HG02840 (cell line): ENCODE measurements around the gene HRK.

Experiments
- ATAC-seq: cut with Tn5 transposase; IDR thresholded peaks from one replicate; pipeline ENCODE4 v1.9.1; 2021; ENCODE audit warnings: mild to moderate bottlenecking, moderate library complexity, moderate number of reproducible peaks; ENCODE audit not compliant: unreplicated experiment, low FRiP score

The HRK gene

DNA sequence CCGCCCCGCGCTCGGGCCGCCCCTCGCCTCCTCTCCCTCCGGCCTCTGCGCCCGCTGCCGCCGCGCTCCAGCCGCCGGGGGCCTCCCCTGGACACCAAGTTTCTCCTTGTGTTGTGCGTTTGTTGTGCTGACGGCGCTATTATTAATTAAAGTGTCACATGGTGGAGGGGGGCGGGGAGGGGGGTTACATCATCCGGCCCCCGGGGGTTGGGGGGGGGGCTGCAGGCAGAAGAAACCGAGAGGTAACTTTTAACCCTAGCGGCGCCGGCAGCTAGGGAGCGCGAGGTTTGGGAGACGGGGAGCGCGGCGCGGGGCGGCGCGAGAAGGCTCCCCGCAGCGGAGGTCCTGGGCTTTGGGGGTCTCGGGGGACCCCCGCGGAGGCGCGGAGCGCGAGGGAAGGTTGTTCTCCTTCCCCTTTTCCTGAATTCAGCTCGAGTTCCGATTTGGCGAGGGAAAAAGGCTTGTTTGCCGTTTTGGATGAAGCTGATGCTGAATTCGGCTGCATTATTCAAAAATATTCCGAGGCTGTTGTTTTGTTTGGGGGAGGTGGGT lies at the start of gene HRK:
HRK (minus strand) TSS at position 117 of the 552 bp plus-strand sequence. CDS start 134 bp downstream, outside the sequence.
- no peak for ATAC-seq

DNA sequence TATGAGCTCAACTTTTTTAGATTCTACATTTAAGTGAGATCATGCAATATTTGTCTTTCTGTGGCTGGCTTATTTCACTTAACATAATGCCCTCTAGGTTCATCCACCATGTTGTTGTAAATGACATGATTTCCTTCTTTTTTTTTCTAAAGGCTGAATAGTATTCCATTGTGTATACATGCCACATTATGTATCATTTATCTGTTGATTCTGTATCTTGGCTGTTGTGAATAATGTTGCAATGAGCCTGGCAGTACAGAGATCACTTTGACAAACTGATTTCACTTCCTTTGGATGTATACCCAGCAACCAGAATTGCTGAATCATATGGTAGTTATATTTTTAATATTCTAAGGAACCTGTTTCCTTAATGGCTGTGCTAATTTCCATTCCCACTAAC lies 48.6 kb upstream of the HRK start:
- ATAC-seq, result no peak

DNA sequence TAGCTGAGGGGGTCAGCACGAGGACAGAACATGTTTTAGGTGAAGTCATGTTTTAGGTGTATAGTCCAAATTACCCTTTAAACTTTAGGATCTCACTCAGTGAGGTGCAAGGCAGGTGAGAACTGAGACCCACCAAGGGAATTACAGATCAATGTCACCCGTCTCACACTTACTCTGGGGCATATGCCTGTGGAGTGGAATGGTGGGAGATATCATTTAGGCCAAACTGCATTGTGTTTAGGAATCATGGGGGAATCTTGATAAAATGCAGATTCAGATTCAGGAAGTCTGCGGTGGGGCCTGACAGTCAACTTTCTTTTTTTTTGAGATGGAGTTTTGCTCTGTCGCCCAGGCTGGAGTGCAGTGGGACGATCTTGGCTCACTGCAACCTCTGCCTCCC lies 47.3 kb upstream of the HRK start:
- no peak for ATAC-seq

DNA sequence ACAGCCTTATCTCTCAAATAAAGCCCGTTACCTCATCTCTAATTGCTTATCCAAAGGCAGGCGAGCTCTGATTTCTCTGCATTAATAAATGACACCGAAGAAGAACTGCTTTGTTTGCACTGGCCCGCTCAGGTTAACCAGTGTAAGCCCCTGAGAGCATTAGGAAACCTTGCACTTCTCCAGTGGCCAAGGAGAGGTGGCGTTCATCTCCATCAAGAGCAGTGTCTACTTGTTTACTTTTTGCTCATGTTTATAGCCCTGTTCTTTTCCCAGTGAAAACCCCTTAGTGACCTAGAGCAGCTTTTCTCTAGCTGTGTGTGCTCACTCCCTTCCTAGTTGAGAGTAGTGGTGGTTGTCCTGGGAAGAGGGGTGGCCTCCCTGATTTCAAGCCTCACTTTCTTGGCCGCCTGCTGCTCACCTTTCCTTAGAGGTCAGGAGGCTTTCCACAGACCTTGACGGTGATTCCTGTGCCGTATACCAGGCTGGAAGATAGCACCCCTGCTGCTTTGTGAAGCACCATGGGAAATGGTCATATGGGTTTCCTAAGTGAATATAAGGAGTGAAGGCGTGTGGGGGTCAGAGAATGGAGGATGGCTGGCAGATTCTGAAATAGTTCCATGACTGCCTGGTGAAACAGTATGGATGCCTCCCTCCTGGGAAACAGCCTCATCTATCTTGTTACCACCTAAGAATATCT lies 46.2 kb upstream of the HRK start:
- no peak for ATAC-seq

DNA sequence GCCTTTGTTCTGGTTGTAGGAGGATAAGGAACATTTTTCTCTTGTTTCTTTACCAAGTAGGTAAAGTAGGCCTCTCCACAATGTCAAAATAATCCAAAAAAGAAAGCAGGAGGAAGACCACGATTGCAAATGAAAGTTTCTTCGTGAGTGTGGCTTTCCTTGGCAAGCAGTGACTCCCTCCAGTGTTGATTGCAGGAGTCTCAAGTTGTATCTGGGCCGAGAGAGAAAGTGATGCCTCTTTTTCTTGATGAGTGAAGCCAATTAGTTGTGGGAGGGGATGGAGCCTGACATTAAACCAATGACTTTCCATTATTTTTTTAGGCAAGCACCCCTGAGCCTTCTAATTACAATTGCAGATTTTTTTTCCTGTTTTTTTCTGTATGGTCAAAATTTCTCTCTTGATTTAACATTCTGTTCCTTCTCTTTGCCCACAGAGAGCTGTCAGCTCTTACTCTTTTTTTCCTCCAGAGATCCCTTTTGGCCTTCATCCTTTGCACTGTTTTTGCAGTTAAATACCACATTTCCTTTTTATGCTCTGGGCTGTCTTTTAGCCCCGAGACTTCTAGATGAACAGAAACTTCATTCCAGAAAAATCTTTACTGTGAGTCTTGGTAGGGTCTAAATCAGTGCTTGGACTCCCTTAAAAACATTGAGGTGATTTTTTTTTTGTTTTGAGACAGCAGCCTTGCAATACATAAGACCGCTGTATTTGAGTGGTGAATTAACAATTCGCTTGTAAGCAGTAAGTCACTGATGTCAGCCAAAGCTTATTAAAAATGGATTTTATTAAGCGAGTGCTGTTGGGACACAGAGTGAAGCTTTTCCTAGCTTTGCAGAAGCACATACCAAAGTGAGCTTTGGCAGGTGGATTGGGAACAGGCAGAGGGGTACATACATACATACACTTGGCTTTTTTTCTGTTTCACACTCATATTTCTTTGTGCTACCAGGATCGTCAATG lies 45.3 kb upstream of the HRK start:
- ATAC-seq, result no peak

DNA sequence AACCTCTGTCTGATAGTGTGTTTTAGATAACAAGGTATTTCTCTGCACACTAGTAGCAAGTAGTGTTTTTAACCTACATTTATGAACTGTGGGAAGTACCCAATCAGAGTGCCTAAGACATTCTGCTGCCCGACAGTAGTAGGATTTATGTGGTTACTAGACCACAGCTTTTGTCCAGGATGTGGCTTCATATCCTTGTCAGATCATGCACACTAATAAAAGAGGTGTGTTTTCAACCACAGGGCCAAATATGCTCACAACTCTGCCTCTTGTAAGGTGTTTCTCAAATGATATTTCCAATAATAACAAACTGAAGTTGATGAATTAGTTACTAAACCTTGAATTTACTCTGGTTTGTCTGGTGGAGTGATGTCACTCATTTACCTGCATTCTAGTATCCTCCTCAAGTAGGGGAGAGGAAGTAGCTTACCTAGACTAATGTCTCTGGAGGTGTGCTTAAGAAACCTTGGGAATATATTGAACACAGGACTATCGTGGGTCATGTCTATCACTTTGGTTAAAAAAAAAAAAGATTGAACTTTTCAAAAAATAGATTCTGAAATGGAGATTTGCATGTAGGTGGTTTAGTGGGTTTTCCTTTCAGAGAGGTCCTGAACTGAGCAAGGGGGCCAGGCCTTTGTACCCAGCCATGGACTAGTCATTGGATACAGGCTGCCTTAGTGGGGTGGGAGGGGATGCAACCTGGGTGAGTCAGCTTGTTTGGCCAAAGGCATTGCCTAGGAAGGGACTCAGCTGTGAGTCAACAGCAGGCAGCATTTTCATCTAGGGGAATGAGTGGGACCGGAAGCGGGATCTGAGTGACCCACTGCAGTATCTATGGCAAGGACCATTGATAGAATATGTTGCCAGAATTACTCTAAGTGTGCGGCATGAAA lies 43.6 kb upstream of the HRK start:
- peak; percentile 64 for ATAC-seq

DNA sequence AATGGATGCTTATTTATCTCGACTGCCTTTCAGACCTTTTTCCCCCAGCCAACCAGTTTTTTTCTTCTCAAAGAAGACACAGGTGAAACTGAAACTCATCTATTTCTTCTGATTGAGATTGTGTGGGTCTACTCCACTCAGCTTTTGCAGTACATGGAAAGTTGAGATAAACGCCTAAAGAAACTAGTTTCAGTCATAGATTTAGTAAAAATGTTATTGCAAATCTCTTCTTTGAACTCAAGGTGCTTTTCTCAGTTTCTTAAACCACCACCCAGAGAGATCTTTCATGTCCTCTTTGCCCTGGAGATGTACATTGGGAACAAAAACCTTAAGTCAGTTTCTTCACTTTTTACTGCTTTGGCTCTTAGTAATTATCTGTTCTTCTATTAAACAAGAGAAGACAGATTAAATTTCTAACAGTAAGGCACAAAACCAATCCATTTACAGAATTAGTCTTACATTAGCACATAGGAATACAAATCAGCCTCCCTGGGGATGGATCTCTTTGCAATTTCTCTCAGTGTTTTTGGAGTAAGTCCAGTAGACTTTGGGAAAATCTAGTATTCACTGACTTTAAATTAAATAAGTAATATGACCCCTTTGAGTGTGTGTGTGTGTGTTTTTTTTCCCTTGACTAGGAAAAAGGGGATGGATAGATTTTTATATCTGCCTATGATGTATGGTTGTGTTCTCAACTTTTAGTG lies 41.1 kb upstream of the HRK start:
- ATAC-seq, result no peak

DNA sequence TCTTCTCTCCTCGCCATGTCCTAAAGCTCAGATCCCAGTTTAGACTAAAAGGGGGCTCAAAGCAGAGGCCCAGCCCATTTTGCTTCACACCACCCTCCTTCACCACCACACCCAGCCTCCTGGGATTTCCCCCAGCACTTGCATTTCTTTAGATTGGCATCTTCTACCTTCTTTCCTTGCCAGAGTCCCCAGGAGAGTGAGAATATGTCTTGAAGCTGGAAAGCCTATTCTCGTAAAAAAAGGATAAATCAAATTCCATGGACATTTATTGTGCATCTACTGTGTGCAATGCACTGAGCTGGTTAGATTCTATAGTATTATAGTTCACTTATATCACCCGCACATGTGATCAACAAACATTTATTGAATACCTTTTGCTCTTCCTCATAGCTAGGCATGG lies 39.7 kb upstream of the HRK start:
- no peak for ATAC-seq

DNA sequence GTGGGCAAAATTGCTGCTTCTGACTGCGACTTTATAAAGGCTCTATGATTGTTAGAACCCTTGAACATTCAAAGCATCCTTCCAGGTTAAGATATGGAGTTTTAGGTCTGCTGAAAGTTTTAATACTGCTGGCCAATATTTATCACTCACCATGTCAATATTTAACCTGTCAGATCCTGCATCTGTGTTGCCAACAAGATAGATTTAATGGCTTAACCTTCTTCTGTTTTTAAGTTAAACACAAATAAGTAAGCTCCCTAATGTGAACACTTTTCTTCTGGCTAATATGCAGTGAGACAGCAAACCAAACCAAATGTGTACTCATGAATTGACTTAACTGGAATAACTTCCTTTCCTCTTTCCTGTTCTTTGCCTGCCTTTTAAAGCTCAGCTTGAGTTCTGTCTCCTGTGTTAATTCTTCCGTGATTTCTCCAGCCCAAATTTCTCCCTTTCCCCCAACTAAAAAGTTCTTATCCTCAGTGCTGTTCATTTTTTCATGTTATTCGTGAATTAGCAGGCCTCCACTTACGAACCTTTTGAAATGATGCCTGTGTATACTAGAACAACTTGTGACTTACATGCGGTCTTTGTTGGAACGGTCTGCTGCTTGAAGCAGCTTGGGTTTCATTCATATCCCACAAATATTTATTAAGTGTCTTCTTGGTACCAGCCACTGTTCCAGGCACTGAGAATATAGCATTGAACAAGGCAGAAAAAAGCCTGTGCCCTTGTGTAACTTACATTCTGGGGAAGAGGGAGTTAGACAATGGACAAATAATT lies 38.7 kb upstream of the HRK start:
- ATAC-seq, result no peak

DNA sequence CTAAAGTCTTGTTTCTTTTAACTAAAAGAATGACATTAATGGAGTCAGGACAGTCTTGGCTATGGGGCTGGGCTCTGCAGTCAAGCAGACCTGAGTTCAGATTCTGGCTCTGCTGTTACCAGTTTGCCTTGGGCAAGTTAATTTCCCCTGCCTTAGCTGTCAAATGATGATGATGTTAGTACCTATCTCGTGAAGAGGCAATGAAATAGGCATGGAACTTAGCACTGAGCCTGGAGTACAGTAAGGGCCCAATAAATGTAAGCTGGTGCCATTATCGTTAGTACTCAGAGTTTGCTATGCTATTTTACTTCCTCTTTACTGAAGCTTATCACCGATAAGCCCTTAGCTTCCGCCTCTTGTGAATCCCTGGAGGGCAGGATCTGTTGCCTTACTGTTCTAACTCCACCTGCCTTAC lies 38.0 kb upstream of the HRK start:
- ATAC-seq, result no peak

DNA sequence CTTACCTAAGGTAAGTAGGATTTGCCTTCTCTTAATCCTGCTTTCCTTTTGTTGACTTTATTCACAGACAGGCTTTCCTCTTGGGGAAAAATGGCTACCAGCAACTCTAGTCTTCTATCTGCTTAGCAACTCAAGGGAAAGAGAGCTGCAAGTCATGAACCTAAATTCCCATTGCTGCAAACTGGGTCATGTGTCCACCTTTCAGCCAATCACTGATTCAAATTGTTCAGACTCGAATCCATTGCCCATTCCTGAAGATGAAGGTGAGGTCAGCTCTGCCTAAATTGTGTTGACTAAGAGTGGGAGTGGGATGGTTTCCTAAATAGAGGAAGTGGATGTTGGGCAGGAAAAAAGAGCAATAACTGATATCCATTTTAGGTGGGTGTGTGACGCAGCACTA lies 37.2 kb upstream of the HRK start:
- ATAC-seq, result no peak

DNA sequence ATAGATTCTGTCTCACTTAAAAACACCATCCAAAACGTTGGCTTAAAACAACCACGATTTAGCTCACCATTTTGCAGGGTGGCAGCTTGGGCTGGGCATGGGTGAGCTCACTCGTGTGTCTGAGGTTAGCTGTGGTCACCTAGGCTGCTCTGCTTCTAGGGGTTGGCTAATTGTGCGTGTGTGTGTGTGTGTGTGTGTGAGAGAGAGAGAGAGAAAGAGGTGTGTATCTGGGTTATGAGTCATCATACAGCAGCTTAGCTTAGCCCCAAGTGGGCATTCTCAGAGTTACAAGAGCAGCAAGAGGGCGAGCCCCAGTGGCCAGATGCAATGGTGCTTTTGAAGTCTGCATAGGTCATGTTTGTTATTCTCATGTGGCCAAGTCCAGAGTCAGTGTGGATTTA lies 35.5 kb upstream of the HRK start:
- ATAC-seq, result peak; percentile 89

DNA sequence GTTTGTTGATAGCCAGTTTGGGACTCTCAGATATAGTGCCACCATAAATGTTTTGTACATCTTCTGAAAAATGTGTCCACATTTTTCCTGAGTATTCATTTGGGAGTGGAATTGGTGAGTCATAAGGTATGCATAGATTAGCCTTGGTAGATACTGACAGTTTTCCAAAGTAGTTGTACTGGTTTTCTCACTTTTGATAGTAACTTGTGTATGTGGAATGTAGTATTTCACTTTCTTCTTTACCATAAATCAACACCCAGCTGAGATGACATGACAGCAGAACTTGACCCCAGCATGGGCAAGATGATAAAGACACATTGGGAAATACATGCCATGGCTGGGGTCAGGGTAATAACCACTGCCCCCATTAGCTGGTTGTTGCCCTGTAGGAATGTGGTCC lies 34.9 kb upstream of the HRK start:
- no peak for ATAC-seq

DNA sequence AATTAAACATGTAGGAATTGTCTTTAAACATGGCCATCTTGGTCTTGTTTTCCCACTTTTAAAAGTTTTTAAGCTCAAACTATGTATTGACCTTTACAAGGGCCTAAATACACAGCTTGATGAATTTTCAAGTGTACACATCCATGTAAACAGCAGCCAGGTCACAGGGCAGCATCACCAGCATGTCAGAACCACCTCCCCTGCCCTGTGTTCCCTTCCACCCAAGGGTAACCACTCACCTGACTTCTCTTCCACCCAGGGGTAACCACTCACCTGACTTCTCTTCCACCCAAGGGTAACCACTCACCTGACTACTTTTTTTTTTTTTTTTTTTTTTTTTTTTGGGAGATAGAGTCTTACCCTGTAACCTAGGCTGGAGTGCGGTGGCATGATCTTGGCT lies 34.1 kb upstream of the HRK start:
- no peak for ATAC-seq

DNA sequence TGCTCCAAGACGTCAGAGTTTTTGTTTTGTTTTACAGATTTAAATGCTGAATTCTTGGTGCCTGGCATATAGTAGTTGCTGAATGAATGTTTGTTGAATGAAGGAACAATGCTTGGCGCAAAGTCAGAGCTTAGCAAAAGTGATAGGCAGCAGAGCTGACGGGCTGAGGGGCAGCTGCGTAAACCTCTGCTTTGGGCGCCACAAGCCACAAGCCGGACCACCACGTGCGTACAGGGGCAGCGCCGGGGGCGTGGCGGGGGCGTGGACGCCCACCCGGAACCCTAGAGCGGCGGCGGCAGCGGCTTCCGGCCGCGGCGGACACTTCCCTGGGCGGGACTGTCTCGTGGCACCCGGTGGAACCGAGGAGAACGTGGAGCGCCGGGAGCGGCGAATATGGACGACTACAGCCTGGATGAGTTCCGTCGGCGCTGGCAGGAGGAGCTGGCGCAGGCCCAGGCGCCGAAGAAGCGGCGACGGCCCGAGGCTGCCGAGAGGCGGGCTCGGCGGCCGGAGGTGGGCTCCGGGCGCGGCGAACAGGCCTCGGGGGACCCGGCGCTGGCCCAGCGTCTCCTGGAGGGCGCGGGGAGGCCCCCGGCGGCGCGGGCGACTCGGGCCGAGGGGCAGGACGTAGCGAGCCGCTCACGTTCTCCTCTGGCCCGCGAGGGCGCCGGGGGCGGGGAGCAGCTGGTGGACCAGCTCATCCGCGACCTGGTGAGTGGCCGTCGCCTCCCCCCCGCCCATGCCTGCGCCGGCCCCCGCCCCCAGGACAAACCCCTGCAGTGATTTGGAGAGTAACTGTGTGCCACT lies 29.6 kb upstream of the HRK start, which contains the start of gene FBXW8:
FBXW8 (plus strand) TSS at position 306 of the 807 bp plus-strand sequence; CDS start at position 394, 88 bp downstream.
- ATAC-seq, result peak; percentile 83

DNA sequence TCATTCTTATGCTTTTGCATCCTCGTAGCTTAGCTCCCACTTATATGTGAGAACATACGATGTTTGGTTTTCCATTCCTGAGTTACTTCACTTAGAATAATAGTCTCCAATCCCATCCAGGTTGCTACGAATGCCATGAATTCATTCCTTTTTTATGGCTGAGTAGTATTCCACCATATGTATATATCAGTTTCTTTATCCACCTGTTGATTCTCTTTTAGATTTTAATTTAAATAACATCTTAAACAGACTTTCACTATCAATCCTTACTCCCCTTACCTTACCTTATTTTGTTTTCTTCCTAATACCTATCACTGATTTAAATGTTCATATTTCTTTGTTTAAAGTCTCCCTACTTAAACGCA lies 29.0 kb upstream of the HRK start:
- no peak for ATAC-seq

DNA sequence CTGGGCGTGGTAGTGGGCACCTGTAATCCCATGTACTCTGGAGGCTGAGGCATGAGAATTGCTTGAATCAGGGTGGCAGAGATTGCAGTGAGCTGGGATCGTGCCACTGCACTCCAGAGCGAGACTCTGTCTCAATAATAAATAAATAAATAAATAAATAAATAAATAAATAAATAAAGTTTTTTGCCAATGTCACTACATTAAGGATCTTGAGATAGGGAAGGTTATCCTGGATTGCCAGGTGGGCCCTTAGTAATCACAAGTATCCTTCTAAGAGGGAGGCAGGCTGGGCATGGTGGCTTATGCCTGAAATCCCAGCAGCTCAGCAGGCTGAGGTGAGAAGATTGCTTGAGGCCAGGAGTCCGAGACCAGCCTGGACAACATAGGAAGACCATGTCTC lies 25.0 kb upstream of the HRK start:
- no peak for ATAC-seq

DNA sequence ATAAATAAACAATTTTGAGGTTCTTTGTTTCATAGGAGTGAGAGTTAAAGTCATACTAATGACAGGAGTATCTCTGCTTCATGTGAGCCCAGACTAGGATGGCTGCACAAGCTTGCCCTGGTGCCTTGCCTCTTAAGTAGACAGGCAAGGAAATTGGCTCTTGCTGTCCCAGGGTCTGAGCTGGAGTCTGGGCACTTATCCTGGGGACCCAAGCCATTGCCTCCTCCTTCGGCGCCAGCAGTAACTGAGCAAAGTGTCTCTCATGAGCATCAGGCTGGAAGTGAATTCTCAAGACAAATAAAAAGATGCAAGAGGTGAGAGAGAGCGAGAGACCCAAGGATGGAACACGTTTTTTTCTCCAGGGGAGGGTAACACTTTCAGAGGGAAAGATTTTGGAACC lies 22.6 kb upstream of the HRK start:
- no peak for ATAC-seq
